SK-N-MC (cell line): Measurements from ENCODE around the gene UBL4B.

ENCODE experiments used
- EZH2 ChIP-seq: fragments of 200-600 bp; sonication (generic); IDR thresholded peaks from one replicate; pipeline ENCODE4 v1.6.1; 2017; ENCODE audit warnings: antibody characterized with exemption
- FOXP2 ChIP-seq: optimal IDR thresholded peaks from 2 replicates; pipeline ENCODE3; 2011; ENCODE audit warnings: mild to moderate bottlenecking, moderate library complexity; ENCODE audit not compliant: insufficient read depth; ENCODE audit errors: extremely low read length, control extremely low read depth
- POLR2AphosphoS5 ChIP-seq: IDR thresholded peaks from 2 replicates; pipeline ENCODE4 v1.6.1; 2012; ENCODE audit warnings: mild to moderate bottlenecking, low read depth, low read length, borderline replicate concordance

DNA sequence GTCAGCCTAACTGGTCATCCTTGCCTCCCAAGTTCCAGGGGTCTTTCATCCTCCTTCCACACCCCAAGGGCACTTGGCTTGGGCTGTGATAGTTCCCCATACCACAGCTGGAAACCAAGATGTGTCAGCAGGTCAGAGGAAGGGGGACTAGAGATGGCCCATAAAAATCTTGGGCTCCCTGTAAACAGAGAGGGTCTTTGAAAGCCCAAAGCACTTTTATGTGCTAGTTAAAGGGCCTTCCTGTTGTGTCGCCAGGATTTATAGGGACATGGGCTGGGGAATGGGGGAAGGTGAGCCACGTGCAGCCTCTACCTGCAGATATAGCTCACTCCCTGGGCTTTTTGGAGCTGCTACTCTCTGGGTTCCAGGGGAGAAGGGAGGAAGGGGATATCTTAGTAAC is 11.9 kb upstream of the UBL4B start:
- TF ChIP-seq POLR2AphosphoS5 (no peak), EZH2 (no peak), FOXP2 (no peak)
